Sigmoid colon (tissue), 4 donors: ENCODE data around the gene HNRNPUL1.

Experiments used
- EP300 ChIP-seq, 4 donors: sonication (generic); formaldehyde crosslinking; IDR thresholded peaks; one replicate each; pipeline ENCODE4 v1.6.1; 2017; ENCODE audit warnings: antibody characterized with exemption in 4 of 4
- POLR2A ChIP-seq, 2 donors: fragments of 450-650 bp; IDR thresholded peaks; one replicate each; pipeline ENCODE4 v1.6.1; 2016; ENCODE audit warnings: antibody characterized with exemption in 2 of 2, mild to moderate bottlenecking in 2 of 2, moderate library complexity in 2 of 2
- POLR2AphosphoS5 ChIP-seq, 4 donors: sonication (generic); formaldehyde crosslinking; IDR thresholded peaks; one replicate each; pipeline ENCODE4 v1.6.1; 2017; ENCODE audit warnings: antibody characterized with exemption in 4 of 4
- TF ChIP-seq, protein P1 (sequence below), 4 experiments: fragments of 450-650 bp in 3 of 4; fragments of 200-600 bp in 1 of 4; IDR thresholded peaks; one replicate each; pipeline ENCODE4 v1.5.1; 2016 to 2019; ENCODE audit warnings: antibody characterized with exemption in 4 of 4, mild to moderate bottlenecking in 3 of 4, moderate library complexity in 2 of 4

GRCh38 chr19:41220811-41221210 is 43.4 kb upstream of the HNRNPUL1 start:
- TF ChIP-seq, protein P1, sequence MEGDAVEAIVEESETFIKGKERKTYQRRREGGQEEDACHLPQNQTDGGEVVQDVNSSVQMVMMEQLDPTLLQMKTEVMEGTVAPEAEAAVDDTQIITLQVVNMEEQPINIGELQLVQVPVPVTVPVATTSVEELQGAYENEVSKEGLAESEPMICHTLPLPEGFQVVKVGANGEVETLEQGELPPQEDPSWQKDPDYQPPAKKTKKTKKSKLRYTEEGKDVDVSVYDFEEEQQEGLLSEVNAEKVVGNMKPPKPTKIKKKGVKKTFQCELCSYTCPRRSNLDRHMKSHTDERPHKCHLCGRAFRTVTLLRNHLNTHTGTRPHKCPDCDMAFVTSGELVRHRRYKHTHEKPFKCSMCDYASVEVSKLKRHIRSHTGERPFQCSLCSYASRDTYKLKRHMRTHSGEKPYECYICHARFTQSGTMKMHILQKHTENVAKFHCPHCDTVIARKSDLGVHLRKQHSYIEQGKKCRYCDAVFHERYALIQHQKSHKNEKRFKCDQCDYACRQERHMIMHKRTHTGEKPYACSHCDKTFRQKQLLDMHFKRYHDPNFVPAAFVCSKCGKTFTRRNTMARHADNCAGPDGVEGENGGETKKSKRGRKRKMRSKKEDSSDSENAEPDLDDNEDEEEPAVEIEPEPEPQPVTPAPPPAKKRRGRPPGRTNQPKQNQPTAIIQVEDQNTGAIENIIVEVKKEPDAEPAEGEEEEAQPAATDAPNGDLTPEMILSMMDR (IDR thresholded peaks at IDR 0.05) = no peak
- TF ChIP-seq EP300 (IDR thresholded peaks at IDR 0.05) = no peak
- TF ChIP-seq POLR2A (IDR thresholded peaks at IDR 0.05) = no peak
- TF ChIP-seq POLR2AphosphoS5 (IDR thresholded peaks at IDR 0.05) = no peak
